ENCODE data around the gene CDH13. TPM values are rescaled to one million over a fixed set of nuclear protein-coding genes. Genes with fewer than 3 reads are reported as not detected.

CDH13 gene
- total RNA-seq, 1 experiment from 2014 or later = 2.1 TPM

DNA sequence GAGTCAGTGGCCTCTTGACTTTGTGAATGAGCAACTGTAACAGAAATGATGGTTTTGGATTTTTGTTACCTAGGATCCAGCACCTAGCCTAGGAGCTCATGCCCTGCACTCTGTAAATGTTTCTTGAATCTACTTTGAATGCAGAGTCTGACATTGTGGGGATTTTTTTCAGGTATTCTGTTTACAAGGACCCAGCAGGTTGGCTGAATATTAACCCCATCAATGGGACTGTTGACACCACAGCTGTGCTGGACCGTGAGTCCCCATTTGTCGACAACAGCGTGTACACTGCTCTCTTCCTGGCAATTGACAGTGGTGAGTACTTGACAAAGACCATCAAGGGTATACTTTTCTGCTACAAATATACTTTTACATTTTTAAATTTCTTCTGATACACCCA, 1121.2 kb downstream of the CDH13 start:
- intact Hi-C loops (cut with micrococcal nuclease; ENCODE audit: unreplicated experiment) = no loop called here
- DNase-seq (ENCODE audit: low spot score) = no peak
- no peaks in the 10 kb centered on the region for H3K36me3 ChIP-seq (ENCODE audit: insufficient read depth, low read length, poor library complexity, severe bottlenecking)
- POLR2A ChIA-PET (ENCODE audit: low non-redundant PET) = no interaction called here
- BruUV-seq (replicated peaks) = no TSS peak
- CTCF ChIA-PET = no interaction called here
- H3K27me3 ChIP-seq (replicated peaks; ENCODE audit: insufficient read depth, low read depth, low read length, poor library complexity) = peaks cover 43% of the 10 kb centered on the region
- TF ChIP-seq EZH2 (IDR thresholded peaks at IDR 0.05; ENCODE audit: borderline replicate concordance, low read depth, low read length, poor library complexity, severe bottlenecking) = no peak
- TF ChIP-seq, protein P1, sequence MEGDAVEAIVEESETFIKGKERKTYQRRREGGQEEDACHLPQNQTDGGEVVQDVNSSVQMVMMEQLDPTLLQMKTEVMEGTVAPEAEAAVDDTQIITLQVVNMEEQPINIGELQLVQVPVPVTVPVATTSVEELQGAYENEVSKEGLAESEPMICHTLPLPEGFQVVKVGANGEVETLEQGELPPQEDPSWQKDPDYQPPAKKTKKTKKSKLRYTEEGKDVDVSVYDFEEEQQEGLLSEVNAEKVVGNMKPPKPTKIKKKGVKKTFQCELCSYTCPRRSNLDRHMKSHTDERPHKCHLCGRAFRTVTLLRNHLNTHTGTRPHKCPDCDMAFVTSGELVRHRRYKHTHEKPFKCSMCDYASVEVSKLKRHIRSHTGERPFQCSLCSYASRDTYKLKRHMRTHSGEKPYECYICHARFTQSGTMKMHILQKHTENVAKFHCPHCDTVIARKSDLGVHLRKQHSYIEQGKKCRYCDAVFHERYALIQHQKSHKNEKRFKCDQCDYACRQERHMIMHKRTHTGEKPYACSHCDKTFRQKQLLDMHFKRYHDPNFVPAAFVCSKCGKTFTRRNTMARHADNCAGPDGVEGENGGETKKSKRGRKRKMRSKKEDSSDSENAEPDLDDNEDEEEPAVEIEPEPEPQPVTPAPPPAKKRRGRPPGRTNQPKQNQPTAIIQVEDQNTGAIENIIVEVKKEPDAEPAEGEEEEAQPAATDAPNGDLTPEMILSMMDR (conservative IDR thresholded peaks at IDR 0.05; ENCODE audit: low read depth, low read length) = no peak
- no peaks in the 10 kb centered on the region for H3K4me1 ChIP-seq (ENCODE audit: insufficient read depth, low read length, poor library complexity, severe bottlenecking)
- no peaks in the 10 kb centered on the region for H3K9me3 ChIP-seq (ENCODE audit: low read depth, low read length, poor library complexity, severe bottlenecking)
- H3K27ac ChIP-seq (ENCODE audit: low read depth, low read length, poor library complexity, severe bottlenecking) = no peak overlapping the region
- no peak overlapping the region for H3K4me3 ChIP-seq (ENCODE audit: low read depth, low read length, poor library complexity, severe bottlenecking)

DNA sequence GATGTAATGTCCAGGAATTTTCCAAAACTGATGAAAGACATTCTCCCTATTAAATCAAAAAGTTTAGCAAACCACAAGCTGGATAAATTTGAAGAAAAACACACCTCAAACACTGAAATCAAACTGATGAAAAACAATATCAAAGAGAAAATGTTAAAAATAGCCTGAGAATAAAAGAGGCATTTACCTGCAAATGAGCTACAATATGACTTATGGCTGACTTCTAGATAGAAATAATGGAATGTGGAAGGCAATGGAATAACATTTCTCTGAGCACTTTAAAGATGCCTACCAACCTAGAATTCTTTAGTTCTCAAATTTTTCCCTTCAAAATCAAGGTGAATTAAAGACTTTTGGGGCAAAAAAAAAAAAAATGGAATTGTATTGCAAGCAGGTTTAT, 1128.6 kb downstream of the CDH13 start:
- CTCF ChIA-PET = no interaction called here
- H3K27me3 ChIP-seq (replicated peaks; ENCODE audit: insufficient read depth, low read depth, low read length, poor library complexity) = peaks cover 18% of the 10 kb centered on the region
- intact Hi-C loops (cut with micrococcal nuclease; ENCODE audit: unreplicated experiment) = no loop called here
- no peaks in the 10 kb centered on the region for H3K4me1 ChIP-seq (ENCODE audit: insufficient read depth, low read length, poor library complexity, severe bottlenecking)
- H3K27ac ChIP-seq (ENCODE audit: low read depth, low read length, poor library complexity, severe bottlenecking) = no peak overlapping the region
- no TSS peak for BruUV-seq (replicated peaks)
- H3K36me3 ChIP-seq (ENCODE audit: insufficient read depth, low read length, poor library complexity, severe bottlenecking) = no peaks in the 10 kb centered on the region
- H3K4me3 ChIP-seq (ENCODE audit: low read depth, low read length, poor library complexity, severe bottlenecking) = no peak overlapping the region
- no peak for DNase-seq (ENCODE audit: low spot score)
- peaks cover 19% of the 10 kb centered on the region for H3K9me3 ChIP-seq (ENCODE audit: low read depth, low read length, poor library complexity, severe bottlenecking)
- TF ChIP-seq, protein P1 (conservative IDR thresholded peaks at IDR 0.05; ENCODE audit: low read depth, low read length) = no peak
- no peak for TF ChIP-seq EZH2 (IDR thresholded peaks at IDR 0.05; ENCODE audit: borderline replicate concordance, low read depth, low read length, poor library complexity, severe bottlenecking)
- POLR2A ChIA-PET (ENCODE audit: low non-redundant PET) = no interaction called here

GRCh38 chr16:83762141-83762991, 1135.6 kb downstream of the CDH13 start:
- no peaks in the 10 kb centered on the region for H3K36me3 ChIP-seq (ENCODE audit: insufficient read depth, low read length, poor library complexity, severe bottlenecking)
- no peak overlapping the region for H3K27ac ChIP-seq (ENCODE audit: low read depth, low read length, poor library complexity, severe bottlenecking)
- TF ChIP-seq, protein P1 (conservative IDR thresholded peaks at IDR 0.05; ENCODE audit: low read depth, low read length) = no peak
- no peak for TF ChIP-seq EZH2 (IDR thresholded peaks at IDR 0.05; ENCODE audit: borderline replicate concordance, low read depth, low read length, poor library complexity, severe bottlenecking)
- no peak overlapping the region for H3K4me3 ChIP-seq (ENCODE audit: low read depth, low read length, poor library complexity, severe bottlenecking)
- POLR2A ChIA-PET (ENCODE audit: low non-redundant PET) = no interaction called here
- no peak for DNase-seq (ENCODE audit: low spot score)
- H3K27me3 ChIP-seq (replicated peaks; ENCODE audit: insufficient read depth, low read depth, low read length, poor library complexity) = peaks cover 15% of the 10 kb centered on the region
- intact Hi-C loops (cut with micrococcal nuclease; ENCODE audit: unreplicated experiment) = no loop called here
- BruUV-seq (replicated peaks) = no TSS peak
- CTCF ChIA-PET = no interaction called here
- H3K9me3 ChIP-seq (ENCODE audit: low read depth, low read length, poor library complexity, severe bottlenecking) = peaks cover 12% of the 10 kb centered on the region
- no peaks in the 10 kb centered on the region for H3K4me1 ChIP-seq (ENCODE audit: insufficient read depth, low read length, poor library complexity, severe bottlenecking)

All from A673 (cell line).